IPS DF 6.9 (cell line): ENCODE measurements around the gene FBLN5.

ENCODE experiments used
- DNase-seq: peaks from one replicate; pipeline ENCODE4 v3.0.0-alpha.2; 2013; ENCODE audit warnings: low read depth, low spot score
- H3K27ac ChIP-seq: one replicate; pipeline ENCODE4 v1.5.1; 2013; ENCODE audit warnings: low read length, control low read depth
- H3K27me3 ChIP-seq: 2 replicates; pipeline ENCODE4 v1.6.1; 2013; ENCODE audit warnings: mild to moderate bottlenecking, low read length; ENCODE audit not compliant: control insufficient read depth, insufficient read depth
- H3K36me3 ChIP-seq: 2 replicates; pipeline ENCODE4 v1.6.1; 2013; ENCODE audit warnings: low read length; ENCODE audit not compliant: control insufficient read depth, insufficient read depth
- H3K4me1 ChIP-seq: 2 replicates; pipeline ENCODE4 v1.6.1; 2013; ENCODE audit warnings: low read length; ENCODE audit not compliant: control insufficient read depth, insufficient read depth
- H3K4me3 ChIP-seq: 2 replicates; pipeline ENCODE4 v1.5.1; 2013; ENCODE audit warnings: mild to moderate bottlenecking, low read length
- H3K9me3 ChIP-seq: 2 replicates; pipeline ENCODE4 v1.6.1; 2013; ENCODE audit warnings: low read length, inconsistent platforms; ENCODE audit not compliant: control insufficient read depth, insufficient read depth
- WGBS: extraction: QIAGEN DNeasy Blood & Tissue Kit; methylation state at CpG from one replicate; pipeline ENCODE4 v1.1.7; 2013; ENCODE audit warnings: mixed read lengths, missing lambda C conversion rate; ENCODE audit not compliant: insufficient read length, insufficient coverage; 5-methylcytosine and 5-hydroxymethylcytosine counted together

FBLN5 gene

GRCh38 chr14:91927800-91928199 lies 19.7 kb downstream of the FBLN5 start:
- DNase-seq, result no peak
- Histone ChIP-seq H3K27ac (no peak overlapping the region), H3K9me3 (no peaks in the 10 kb centered on the region), H3K27me3 (no peaks in the 10 kb centered on the region), H3K36me3 (no peaks in the 10 kb centered on the region), H3K4me1 (no peaks in the 10 kb centered on the region), H3K4me3 (no peak overlapping the region)
- WGBS, result no CpG with 5 or more reads among the region's 5 CpGs

- H3K4me3 ChIP-seq, result no peak overlapping the region
- no CpG with 5 or more reads among the region's 3 CpGs for WGBS
- no peaks in the 10 kb centered on the region for H3K27me3 ChIP-seq
- no peaks in the 10 kb centered on the region for H3K9me3 ChIP-seq
- no peak for DNase-seq
- no peaks in the 10 kb centered on the region for H3K36me3 ChIP-seq
- H3K27ac ChIP-seq, result no peak overlapping the region
- no peaks in the 10 kb centered on the region for H3K4me1 ChIP-seq
Measured at GRCh38 chr14:91927191-91927590, 20.3 kb downstream of the FBLN5 start.

GRCh38 chr14:91926131-91926890 lies 21.2 kb downstream of the FBLN5 start:
- no CpG with 5 or more reads among the region's 17 CpGs for WGBS
- Histone ChIP-seq H3K36me3 (no peaks in the 10 kb centered on the region), H3K4me1 (no peaks in the 10 kb centered on the region), H3K27ac (no peak overlapping the region), H3K4me3 (no peak overlapping the region), H3K9me3 (no peaks in the 10 kb centered on the region), H3K27me3 (no peaks in the 10 kb centered on the region)
- DNase-seq, result no peak

GRCh38 chr14:91925727-91926121 lies 21.8 kb downstream of the FBLN5 start:
- Histone ChIP-seq H3K27ac (no peak overlapping the region), H3K4me1 (no peaks in the 10 kb centered on the region)

GRCh38 chr14:91925001-91925726 lies 22.3 kb downstream of the FBLN5 start:
- H3K4me1 ChIP-seq, result no peaks in the 10 kb centered on the region
- no peak for DNase-seq
- no peak overlapping the region for H3K27ac ChIP-seq
- H3K9me3 ChIP-seq, result no peaks in the 10 kb centered on the region
- no peak overlapping the region for H3K4me3 ChIP-seq
- H3K36me3 ChIP-seq, result no peaks in the 10 kb centered on the region
- no peaks in the 10 kb centered on the region for H3K27me3 ChIP-seq
- no CpG with 5 or more reads among the region's 13 CpGs for WGBS

More at GRCh38 chr14:91925727-91926121, 21.8 kb downstream of the FBLN5 start:
- no peak for DNase-seq
- Histone ChIP-seq H3K9me3 (no peaks in the 10 kb centered on the region), H3K27me3 (no peaks in the 10 kb centered on the region), H3K36me3 (no peaks in the 10 kb centered on the region), H3K4me3 (no peak overlapping the region)
- no CpG with 5 or more reads among the region's 10 CpGs for WGBS

- H3K9me3 ChIP-seq, result no peaks in the 10 kb centered on the region
- DNase-seq, result no peak
- no peak overlapping the region for H3K4me3 ChIP-seq
- H3K27me3 ChIP-seq, result no peaks in the 10 kb centered on the region
- WGBS, result no CpG with 5 or more reads among the region's 3 CpGs
- no peaks in the 10 kb centered on the region for H3K4me1 ChIP-seq
- no peak overlapping the region for H3K27ac ChIP-seq
- H3K36me3 ChIP-seq, result no peaks in the 10 kb centered on the region
Measured at GRCh38 chr14:91920526-91920925, 27.0 kb downstream of the FBLN5 start.

- Histone ChIP-seq H3K36me3 (no peaks in the 10 kb centered on the region), H3K27me3 (no peaks in the 10 kb centered on the region), H3K4me3 (no peak overlapping the region), H3K4me1 (no peaks in the 10 kb centered on the region), H3K9me3 (no peaks in the 10 kb centered on the region), H3K27ac (no peak overlapping the region)
- no peak for DNase-seq
- no CpG with 5 or more reads among the region's 4 CpGs for WGBS
Measured at GRCh38 chr14:91919814-91920213, 27.7 kb downstream of the FBLN5 start.

GRCh38 chr14:91918186-91918883 lies 29.2 kb downstream of the FBLN5 start:
- Histone ChIP-seq H3K9me3 (no peaks in the 10 kb centered on the region), H3K4me1 (no peaks in the 10 kb centered on the region), H3K27me3 (no peaks in the 10 kb centered on the region), H3K36me3 (no peaks in the 10 kb centered on the region), H3K27ac (no peak overlapping the region), H3K4me3 (no peak overlapping the region)
- WGBS, result no CpG with 5 or more reads among the region's 5 CpGs
- DNase-seq, result no peak

GRCh38 chr14:91912035-91912434 lies 35.5 kb downstream of the FBLN5 start:
- WGBS, result no CpG with 5 or more reads among the region's 5 CpGs
- Histone ChIP-seq H3K27me3 (no peaks in the 10 kb centered on the region), H3K4me1 (no peaks in the 10 kb centered on the region), H3K36me3 (no peaks in the 10 kb centered on the region), H3K27ac (no peak overlapping the region), H3K4me3 (no peak overlapping the region), H3K9me3 (no peaks in the 10 kb centered on the region)
- DNase-seq, result no peak

- Histone ChIP-seq H3K4me3 (no peak overlapping the region), H3K4me1 (no peaks in the 10 kb centered on the region), H3K9me3 (no peaks in the 10 kb centered on the region), H3K27ac (no peak overlapping the region), H3K27me3 (no peaks in the 10 kb centered on the region), H3K36me3 (no peaks in the 10 kb centered on the region)
- no CpG with 5 or more reads among the region's 9 CpGs for WGBS
- peak; percentile 33 for DNase-seq
Measured at GRCh38 chr14:91911474-91912032, 35.9 kb downstream of the FBLN5 start.
